HepG2 (cell line): ENCODE results near the gene PARK7. TPM values are rescaled to one million over a fixed set of nuclear protein-coding genes. Genes with fewer than 3 reads are reported as not detected.
A peak's percentile ranks its signal among the peaks of the same experiment; 100 is the strongest.

Experiments used
- FIP1L1 ChIP-seq: fragments of 200-400 bp; formaldehyde crosslinking; IDR thresholded peaks from 2 replicates; pipeline ENCODE4 v1.6.1; 2018; ENCODE audit warnings: low read depth, mild to moderate bottlenecking, low read length, moderate library complexity, borderline replicate concordance; ENCODE audit not compliant: insufficient read depth
- IKZF4 ChIP-seq: sonication (generic); formaldehyde crosslinking; IDR thresholded peaks from 2 replicates; pipeline ENCODE4 v1.5.1; 2020; ENCODE audit warnings: borderline replicate concordance, mild to moderate bottlenecking, low read depth, missing genetic modification reagents; ENCODE audit errors: not compliant biosample characterization
- KLF11 ChIP-seq: IDR thresholded peaks from 2 replicates; pipeline ENCODE4 v1.6.1; 2016; ENCODE audit warnings: missing compliant biosample characterization
- LBX2 ChIP-seq: sonication (generic); formaldehyde crosslinking; IDR thresholded peaks from 2 replicates; pipeline ENCODE4 v1.5.0; 2020; ENCODE audit warnings: missing genetic modification reagents, mild to moderate bottlenecking, borderline replicate concordance
- NR2F6 ChIP-seq, 2 experiments: IDR thresholded peaks; 2 replicates each; pipeline ENCODE4 v1.6.1; 2016; ENCODE audit warnings: antibody characterized with exemption in 1 of 2, mild to moderate bottlenecking in 1 of 2
- PAF1 ChIP-seq: IDR thresholded peaks from 2 replicates; pipeline ENCODE4 v1.6.1; 2016; ENCODE audit warnings: missing genetic modification reagents, missing compliant biosample characterization
- PHF5A ChIP-seq: IDR thresholded peaks from one replicate; pipeline ENCODE4 v1.6.1; 2018; ENCODE audit warnings: low read depth, missing genetic modification reagents; ENCODE audit not compliant: unreplicated experiment
- STAT6 ChIP-seq: sonication (generic); formaldehyde crosslinking; IDR thresholded peaks from 2 replicates; pipeline ENCODE4 v1.4.0; 2020; ENCODE audit warnings: missing genetic modification reagents, mild to moderate bottlenecking, borderline replicate concordance
- ZGPAT ChIP-seq: IDR thresholded peaks from 2 replicates; pipeline ENCODE4 v1.6.1; 2016; ENCODE audit warnings: mild to moderate bottlenecking
- ZNF431 ChIP-seq: sonication (generic); formaldehyde crosslinking; IDR thresholded peaks from 2 replicates; pipeline ENCODE4 v1.9.0; 2022; ENCODE audit warnings: missing genetic modification reagents, low read depth, mild to moderate bottlenecking, borderline replicate concordance
- ZNF816 ChIP-seq: sonication (generic); formaldehyde crosslinking; IDR thresholded peaks from 2 replicates; pipeline ENCODE4 v1.8.0; 2022; ENCODE audit warnings: missing genetic modification reagents, mild to moderate bottlenecking, borderline replicate concordance
- polyA plus RNA-seq, 8 experiments: library from polyadenylated mRNA; depleted of rRNA in 3 of 8; stranded (reverse) in 7 of 8; unstranded in 1 of 8; fragments of >200 nt; fragmentation: Illumina TruSeq in 4 of 8; extraction: Trizol in 4 of 8; gene quantifications; 2 replicates each; pipeline versions ENCODE4 v1.2.1 to v1.2.3, GENCODE V29; 2011 to 2016; ENCODE audit warnings: low read depth in 4 of 8, missing spikeins in 1 of 8, mixed read lengths in 1 of 8; ENCODE audit not compliant: insufficient read depth in 1 of 8
- total RNA-seq, 5 experiments: library from RNA; depleted of rRNA; stranded (reverse); fragments of >200 nt; fragmentation: Illumina TruSeq; extraction: Trizol; gene quantifications; 2 replicates each; pipeline ENCODE4 v1.2.3, GENCODE V29; 2016; ENCODE audit warnings: low read depth in 1 of 5

Gene PARK7
- total and polyA plus RNA-seq, 2 of the 13 experiments (the other 11 are each of a cell fraction or from before 2014, with no cell fraction given): 212 to 296 TPM

GRCh38 chr1:8009043-8010002 is 47.8 kb downstream of the PARK7 start (continued):
- TF ChIP-seq LBX2 (CRISPR knock-in tag): no peak
- no peak for TF ChIP-seq FIP1L1
- TF ChIP-seq ZNF816 (CRISPR knock-in tag): peak; percentile 18; the same call in 1 of the 2 replicates
- TF ChIP-seq IKZF4 (CRISPR knock-in tag): no peak
- 0 out of 2 replicates have a peak, but pooled peaks have one; percentile 2 for TF ChIP-seq ZGPAT (CRISPR knock-in tag)
- TF ChIP-seq KLF11 (CRISPR knock-in tag): no peak
- peak; percentile 48 for TF ChIP-seq PHF5A (CRISPR knock-in tag)
- peak; percentile 96 for TF ChIP-seq PAF1 (CRISPR knock-in tag)
- no peak for TF ChIP-seq NR2F6 (IDR thresholded peaks at IDR 0.05)
- peak; percentile 18; the same call in 1 of the 2 replicates for TF ChIP-seq NR2F6 (CRISPR knock-in tag; IDR thresholded peaks at IDR 0.05)
- TF ChIP-seq ZNF431 (CRISPR knock-in tag): peak; percentile 26; the same call in 1 of the 2 replicates
- TF ChIP-seq STAT6 (CRISPR knock-in tag): peak; percentile 7; the same call in 1 of the 2 replicates
